IPS-18c (cell line): ENCODE data around the gene ARHGEF7.

Experiments
- H3K4me3 ChIP-seq: 2 replicates; pipeline ENCODE4 v1.7.0; 2013; ENCODE audit warnings: low read depth, mild to moderate bottlenecking, low read length, moderate library complexity; ENCODE audit not compliant: insufficient read depth
- H3K9me3 ChIP-seq: one replicate; pipeline ENCODE4 v1.6.1; 2013; ENCODE audit warnings: mild to moderate bottlenecking, low read length, moderate library complexity; ENCODE audit not compliant: control insufficient read depth, insufficient read depth

ARHGEF7 gene

DNA sequence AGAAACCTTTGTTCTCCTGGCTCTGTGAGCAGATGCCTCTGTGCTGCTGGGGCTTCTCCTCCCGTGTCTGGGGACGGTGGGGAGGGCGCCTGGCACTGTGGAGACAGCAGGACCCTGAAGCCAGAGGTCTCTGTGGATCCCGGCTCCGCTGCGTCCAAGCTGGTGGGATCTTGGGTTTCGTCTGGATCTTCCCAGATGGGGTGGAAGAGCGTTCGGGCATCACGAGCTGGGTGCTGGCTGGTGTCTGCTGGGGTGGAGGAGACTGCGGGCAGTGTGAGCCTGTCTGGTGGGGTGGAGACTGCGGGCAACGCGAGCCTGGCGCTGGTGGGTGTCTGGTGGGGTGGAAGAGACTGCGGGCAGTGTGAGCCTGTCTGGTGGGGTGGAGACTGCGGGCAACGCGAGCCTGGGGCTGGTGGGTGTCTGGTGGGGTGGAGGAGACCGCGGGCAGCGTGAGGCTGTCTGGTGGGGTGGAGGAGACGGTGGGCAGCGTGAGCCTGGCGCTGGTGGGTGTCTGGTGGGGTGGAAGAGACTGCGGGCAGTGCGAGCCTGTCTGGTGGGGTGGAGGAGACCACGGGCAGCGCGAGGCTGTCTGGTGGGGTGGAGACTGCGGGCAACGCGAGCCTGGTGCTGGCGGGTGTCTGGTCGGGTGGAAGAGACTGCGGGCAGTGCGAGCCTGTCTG is 211.0 kb downstream of the ARHGEF7 start:
- Histone ChIP-seq H3K4me3 (no peak overlapping the region), H3K9me3 (no peaks in the 10 kb centered on the region)

- no peaks in the 10 kb centered on the region for H3K9me3 ChIP-seq
- H3K4me3 ChIP-seq = no peak overlapping the region
These were observed 211.5 kb downstream of the ARHGEF7 start for GRCh38 chr13:111326621-111326965.

- Histone ChIP-seq H3K9me3 (no peaks in the 10 kb centered on the region), H3K4me3 (no peak overlapping the region)
These were observed 212.0 kb downstream of the ARHGEF7 start for GRCh38 chr13:111326981-111327642.

DNA sequence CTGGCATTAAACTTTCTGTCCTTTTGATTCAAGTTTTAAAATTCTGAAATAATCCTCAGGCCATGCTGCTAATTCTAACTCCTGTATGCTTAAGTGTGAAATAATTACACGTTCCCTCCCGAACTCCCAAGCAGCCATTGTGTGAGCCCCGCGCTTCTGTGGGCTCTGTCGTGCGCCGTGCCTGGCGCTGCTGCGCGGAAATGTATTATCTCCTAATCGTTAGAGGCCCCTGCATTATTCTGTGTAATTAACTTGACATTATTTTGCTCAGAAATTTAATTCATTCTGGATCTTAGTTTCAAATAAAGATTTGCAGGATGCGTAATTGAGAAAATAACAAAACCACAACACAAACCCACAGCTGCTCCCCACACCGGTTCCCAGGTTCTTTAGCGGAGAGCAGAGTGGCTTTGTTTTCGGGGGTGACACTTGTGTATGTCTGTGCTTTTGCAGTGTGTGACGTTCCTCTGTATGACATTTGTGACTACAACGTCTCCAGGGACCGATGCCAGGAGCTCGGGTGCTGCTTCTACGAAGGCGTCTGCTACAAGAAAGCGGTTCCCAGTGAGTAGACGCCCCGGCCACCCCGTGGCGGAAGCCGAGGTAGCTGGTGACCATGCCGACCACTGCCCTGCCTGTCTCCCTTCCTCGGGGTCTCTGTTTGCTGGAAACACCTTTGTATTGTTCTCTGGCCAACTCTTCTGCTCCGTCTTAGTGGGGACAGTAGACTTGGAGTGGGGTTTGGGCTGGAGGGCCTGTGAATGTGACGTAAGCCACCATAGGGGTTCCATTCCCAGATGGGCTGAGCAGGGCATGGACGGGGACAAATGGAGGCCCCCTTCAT is 212.8 kb downstream of the ARHGEF7 start:
- no peak overlapping the region for H3K4me3 ChIP-seq

DNA sequence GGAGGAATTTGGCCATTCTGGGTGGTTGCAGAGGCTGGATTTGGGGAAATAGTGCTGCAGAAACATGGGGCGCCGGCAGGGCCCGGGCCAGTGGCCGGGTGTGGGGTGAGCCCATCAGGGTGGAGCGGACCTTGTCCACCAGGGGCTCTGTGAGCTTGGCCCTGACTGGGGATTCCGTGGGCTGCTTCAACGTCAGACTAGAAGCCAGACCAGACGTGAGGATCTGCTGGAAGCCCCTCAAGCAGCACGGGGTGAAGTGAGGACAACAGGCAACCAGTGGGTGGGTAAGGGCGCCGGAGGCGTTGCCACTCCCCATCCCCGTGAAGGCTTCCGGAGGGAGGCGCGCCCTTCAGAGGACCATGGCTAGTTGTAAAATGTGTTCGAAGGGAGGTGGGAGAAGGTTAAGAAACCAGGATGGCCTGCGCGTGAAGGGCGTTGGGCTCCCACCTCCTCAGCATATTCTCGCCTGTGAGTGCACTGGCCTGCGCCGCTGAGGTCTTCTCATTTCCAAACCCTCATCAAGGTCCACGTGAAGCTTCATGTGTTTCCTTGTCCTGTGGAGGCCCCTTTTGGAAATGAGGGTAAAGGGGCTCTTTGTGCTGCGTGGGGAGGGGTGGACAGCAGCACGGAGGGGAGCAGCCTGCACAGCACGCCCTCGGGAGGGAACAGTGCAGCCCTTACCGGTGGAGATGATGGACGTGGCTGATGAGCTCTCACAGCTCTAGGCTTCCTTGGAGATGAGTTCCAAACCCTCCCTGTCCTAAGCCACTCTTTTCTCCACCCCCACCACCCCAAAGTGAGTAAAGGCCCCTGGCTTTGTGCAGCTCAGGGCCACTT is 213.7 kb downstream of the ARHGEF7 start:
- Histone ChIP-seq H3K9me3 (no peaks in the 10 kb centered on the region), H3K4me3 (no peak overlapping the region)

More for the DNA sequence above, 212.8 kb downstream of the ARHGEF7 start:
- no peaks in the 10 kb centered on the region for H3K9me3 ChIP-seq

- H3K9me3 ChIP-seq = no peaks in the 10 kb centered on the region
- H3K4me3 ChIP-seq = no peak overlapping the region
These were observed 214.5 kb downstream of the ARHGEF7 start for GRCh38 chr13:111329641-111330040.

DNA sequence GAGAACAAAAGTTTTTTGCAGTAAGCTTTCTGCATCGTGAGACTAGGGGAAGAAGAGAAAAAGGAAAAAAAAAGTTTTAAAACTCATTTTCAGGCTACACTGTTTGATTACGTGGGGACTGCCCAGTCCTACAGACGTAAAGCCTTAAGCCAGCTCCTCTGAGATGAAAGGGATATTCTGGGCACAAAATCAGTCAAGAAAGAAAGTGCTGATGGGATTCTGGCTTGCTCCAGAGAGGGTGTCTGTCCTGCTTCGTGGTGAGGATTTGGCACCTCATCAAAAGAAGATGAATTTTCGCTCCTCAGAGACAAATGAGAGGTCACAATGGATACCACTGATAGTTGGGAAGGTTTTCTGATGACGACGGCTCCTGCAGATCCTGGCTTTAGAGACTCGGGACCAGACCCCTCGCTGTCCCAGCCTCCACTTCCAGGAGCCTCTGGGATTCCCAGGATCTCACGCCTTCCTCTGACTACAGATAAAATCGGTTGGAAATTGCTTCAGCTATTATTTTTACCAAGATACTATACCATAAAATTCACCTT is 215.0 kb downstream of the ARHGEF7 start:
- Histone ChIP-seq H3K9me3 (no peaks in the 10 kb centered on the region), H3K4me3 (no peak overlapping the region)

DNA sequence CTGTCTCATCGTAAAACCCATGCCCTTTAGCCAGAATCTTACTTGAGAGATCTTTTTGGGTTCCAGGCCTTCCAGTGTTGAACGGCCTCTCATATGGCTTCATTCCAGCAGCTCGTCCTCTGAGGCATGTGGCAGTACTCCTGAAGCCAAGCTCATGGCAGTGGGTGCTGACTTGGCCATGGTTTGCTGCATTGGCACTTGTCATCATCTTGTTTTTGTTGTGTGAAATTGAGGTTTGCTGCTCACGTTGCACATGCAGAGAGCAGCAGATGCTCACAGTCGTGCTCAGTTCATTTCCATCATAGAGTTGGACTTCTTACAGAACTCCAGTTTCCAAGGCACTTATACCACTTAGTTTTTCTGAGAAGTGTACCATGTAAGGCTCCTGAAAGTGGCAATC is 220.2 kb downstream of the ARHGEF7 start:
- no peaks in the 10 kb centered on the region for H3K9me3 ChIP-seq
- no peak overlapping the region for H3K4me3 ChIP-seq

GRCh38 chr13:111336666-111337065 is 221.6 kb downstream of the ARHGEF7 start:
- Histone ChIP-seq H3K9me3 (no peaks in the 10 kb centered on the region), H3K4me3 (no peak overlapping the region)

DNA sequence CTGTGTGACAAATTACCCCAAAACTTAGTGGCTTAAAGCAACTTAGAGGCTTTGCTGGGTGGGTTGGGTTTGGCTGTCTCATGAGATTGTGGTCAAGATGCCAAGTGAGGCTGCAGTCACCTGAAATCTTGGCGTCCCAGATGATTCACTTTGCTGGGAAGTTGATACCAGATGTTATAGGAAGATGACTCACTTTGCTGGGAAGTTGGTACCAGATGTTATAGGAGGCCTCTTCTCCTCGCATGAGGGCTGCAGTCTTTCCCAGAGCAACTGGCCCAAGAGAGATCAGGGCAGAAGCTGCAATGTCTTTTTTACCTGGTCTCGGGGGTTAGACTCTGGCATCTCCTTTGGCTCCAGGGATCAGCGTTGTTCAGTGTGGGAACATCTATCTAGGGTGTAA is 222.1 kb downstream of the ARHGEF7 start:
- Histone ChIP-seq H3K9me3 (no peaks in the 10 kb centered on the region), H3K4me3 (no peak overlapping the region)

DNA sequence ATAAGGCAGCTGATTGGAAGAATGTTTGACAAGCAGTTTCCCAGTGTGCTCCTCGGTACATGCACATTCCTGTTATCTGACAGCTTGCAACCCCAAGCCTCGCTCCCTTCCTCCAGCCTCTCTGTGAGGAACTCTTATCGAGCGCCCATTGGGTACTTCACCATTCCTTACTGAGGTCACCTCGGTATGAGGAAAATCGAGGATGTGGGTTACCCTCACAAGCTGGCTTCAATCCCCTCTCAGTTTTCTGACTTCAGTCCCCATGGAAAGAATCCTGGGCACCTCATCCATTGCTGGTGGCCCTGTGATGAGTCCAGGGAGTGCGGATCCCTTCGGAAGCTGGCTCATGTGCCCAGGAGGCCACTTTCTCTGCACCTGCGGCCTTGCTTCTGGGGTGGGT is 222.6 kb downstream of the ARHGEF7 start:
- Histone ChIP-seq H3K4me3 (no peak overlapping the region), H3K9me3 (no peaks in the 10 kb centered on the region)

GRCh38 chr13:111338841-111339240 is 223.7 kb downstream of the ARHGEF7 start:
- Histone ChIP-seq H3K4me3 (no peak overlapping the region), H3K9me3 (no peaks in the 10 kb centered on the region)

GRCh38 chr13:111339366-111340143 is 224.4 kb downstream of the ARHGEF7 start:
- Histone ChIP-seq H3K4me3 (no peak overlapping the region), H3K9me3 (no peaks in the 10 kb centered on the region)

GRCh38 chr13:111341886-111342285 is 226.8 kb downstream of the ARHGEF7 start:
- Histone ChIP-seq H3K9me3 (no peaks in the 10 kb centered on the region), H3K4me3 (no peak overlapping the region)

GRCh38 chr13:111342721-111343120 is 227.6 kb downstream of the ARHGEF7 start:
- Histone ChIP-seq H3K9me3 (no peaks in the 10 kb centered on the region), H3K4me3 (no peak overlapping the region)

DNA sequence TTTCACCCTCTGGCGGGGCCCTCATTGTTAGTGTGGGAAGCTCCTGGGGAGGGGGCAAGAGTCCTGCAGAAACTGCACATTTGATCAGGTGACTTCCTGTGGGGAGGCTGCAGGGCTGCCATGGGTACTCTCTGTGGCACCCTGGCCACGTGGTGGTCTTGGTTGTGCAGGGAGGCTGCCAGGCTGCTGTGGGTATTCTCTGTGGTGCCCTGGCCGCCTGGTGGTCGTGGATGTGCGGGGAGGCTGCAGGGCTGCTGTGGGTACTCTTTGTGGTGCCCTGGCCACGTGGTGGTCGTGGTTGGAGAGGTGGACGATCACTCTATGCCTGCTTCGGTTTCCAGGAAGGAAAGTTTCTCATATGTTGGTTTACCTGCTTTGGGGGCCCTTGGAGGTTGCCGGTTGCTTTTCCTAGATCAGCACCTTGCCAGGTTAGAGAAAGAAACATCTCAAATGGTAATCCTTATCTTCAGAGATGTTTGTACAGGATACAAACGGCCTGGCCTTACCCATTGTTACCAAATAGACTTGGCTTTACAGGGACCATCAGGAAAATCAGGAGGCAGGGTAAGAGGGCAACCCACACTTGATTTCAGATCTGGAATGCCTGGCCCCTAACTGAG is 228.2 kb downstream of the ARHGEF7 start:
- Histone ChIP-seq H3K9me3 (no peaks in the 10 kb centered on the region), H3K4me3 (no peak overlapping the region)
